GM12878 (cell line): ENCODE measurements around the gene CALCR.

Source experiments
- EZH2 ChIP-seq: IDR thresholded peaks from 2 replicates; pipeline ENCODE4 v1.6.1; 2012; ENCODE audit warnings: low read depth, mild to moderate bottlenecking, control low read depth, inconsistent platforms, low read length, borderline replicate concordance; ENCODE audit not compliant: control insufficient read depth
- POLR2A ChIP-seq: IDR thresholded peaks from 2 replicates; pipeline ENCODE4 v1.6.1; 2011; ENCODE audit warnings: low read depth, mild to moderate bottlenecking, low read length
- TCF7 ChIP-seq: IDR thresholded peaks from 2 replicates; pipeline ENCODE4 v1.6.1; 2014; ENCODE audit warnings: antibody characterized with exemption, borderline replicate concordance

DNA sequence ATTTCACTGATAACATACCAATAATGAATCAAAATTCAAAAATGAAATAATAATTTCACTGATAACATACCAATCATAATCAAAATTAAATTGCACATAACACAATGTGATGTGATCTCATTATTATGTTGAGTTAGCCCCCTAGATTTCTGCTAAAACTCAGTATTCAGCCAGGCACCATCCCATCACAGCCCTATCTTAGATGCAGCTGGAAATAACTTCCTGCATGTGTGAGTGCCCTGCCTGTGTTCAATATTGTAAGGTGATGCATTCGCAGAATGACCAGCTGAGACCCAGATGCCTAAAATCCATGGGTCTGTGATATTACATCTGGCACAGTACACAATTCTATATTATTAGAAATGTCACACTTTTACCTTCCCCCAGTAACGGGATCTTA, 142.4 kb downstream of the CALCR start:
- TF ChIP-seq TCF7 = no peak
- TF ChIP-seq EZH2 = no peak
- no peak for TF ChIP-seq POLR2A
